H9 (cell line): Measurements from ENCODE around the gene PCDHGA2. TPM values are rescaled to one million over a fixed set of nuclear protein-coding genes. Genes with fewer than 3 reads are reported as not detected.

ENCODE experiments used
- DNase-seq: peaks from one replicate; pipeline ENCODE4 v3.0.0-alpha.2; 2017
- H2AFZ ChIP-seq: one replicate; pipeline ENCODE4 v1.6.1; 2013; ENCODE audit warnings: mild to moderate bottlenecking, low read length, control low read depth, moderate library complexity
- H2AK5ac ChIP-seq: 2 replicates; pipeline ENCODE4 v1.6.1; 2013; ENCODE audit warnings: low read length, control low read depth, mixed read lengths; ENCODE audit not compliant: insufficient read length
- H2BK120ac ChIP-seq: one replicate; pipeline ENCODE4 v1.6.1; 2013; ENCODE audit warnings: low read depth, mild to moderate bottlenecking, low read length, control low read depth, inconsistent platforms; ENCODE audit not compliant: poor library complexity, severe bottlenecking
- H2BK12ac ChIP-seq: 2 replicates; pipeline ENCODE4 v1.6.1; 2013; ENCODE audit warnings: low read length, control low read depth, mixed read lengths, low read depth; ENCODE audit not compliant: insufficient read length
- H2BK15ac ChIP-seq: 2 replicates; pipeline ENCODE4 v1.6.1; 2013; ENCODE audit warnings: low read depth, low read length, control low read depth
- H2BK20ac ChIP-seq: one replicate; pipeline ENCODE4 v1.6.1; 2013; ENCODE audit warnings: low read depth, mild to moderate bottlenecking, low read length, control low read depth, inconsistent platforms; ENCODE audit not compliant: poor library complexity, severe bottlenecking
- H2BK5ac ChIP-seq: 2 replicates; pipeline ENCODE4 v1.6.1; 2013; ENCODE audit warnings: low read length, control low read depth, mixed read lengths; ENCODE audit not compliant: insufficient read length
- H3K14ac ChIP-seq: 2 replicates; pipeline ENCODE4 v1.6.1; 2013; ENCODE audit warnings: low read length, control low read depth; ENCODE audit not compliant: insufficient read depth
- H3K18ac ChIP-seq: 2 replicates; pipeline ENCODE4 v1.6.1; 2013; ENCODE audit warnings: low read depth, mild to moderate bottlenecking, mixed read lengths, low read length, control low read depth; ENCODE audit not compliant: insufficient read length
- H3K23ac ChIP-seq: 2 replicates; pipeline ENCODE4 v1.6.1; 2013; ENCODE audit warnings: low read length, control low read depth, mixed read lengths, low read depth; ENCODE audit not compliant: insufficient read length
- H3K23me2 ChIP-seq: 2 replicates; pipeline ENCODE4 v1.6.1; 2013; ENCODE audit warnings: low read depth, mild to moderate bottlenecking, mixed read lengths, low read length, control low read depth; ENCODE audit not compliant: insufficient read length, poor library complexity, severe bottlenecking
- H3K27ac ChIP-seq: 2 replicates; pipeline ENCODE4 v1.5.1; 2013; ENCODE audit warnings: low read length, control low read depth, mixed read lengths, low read depth; ENCODE audit not compliant: insufficient read length
- H3K27me3 ChIP-seq: 2 replicates; pipeline ENCODE4 v1.6.1; 2013; ENCODE audit warnings: low read length, control low read depth, inconsistent platforms; ENCODE audit not compliant: insufficient read depth
- H3K4ac ChIP-seq: 2 replicates; pipeline ENCODE4 v1.6.1; 2013; ENCODE audit warnings: low read depth, mild to moderate bottlenecking, control low read depth, inconsistent platforms, low read length, moderate library complexity
- H3K4me1 ChIP-seq: 2 replicates; pipeline ENCODE4 v1.6.1; 2013; ENCODE audit warnings: low read length, control low read depth, inconsistent platforms; ENCODE audit not compliant: insufficient read depth
- H3K4me2 ChIP-seq: 2 replicates; pipeline ENCODE4 v1.6.1; 2013; ENCODE audit warnings: low read length, control low read depth, mixed read lengths; ENCODE audit not compliant: insufficient read length, insufficient read depth
- H3K56ac ChIP-seq: 2 replicates; pipeline ENCODE4 v1.6.1; 2013; ENCODE audit warnings: low read depth, mild to moderate bottlenecking, mixed read lengths, low read length, control low read depth; ENCODE audit not compliant: insufficient read length
- H3K79me1 ChIP-seq: 2 replicates; pipeline ENCODE4 v1.6.1; 2013; ENCODE audit warnings: low read depth, mild to moderate bottlenecking, moderate library complexity, low read length, control low read depth, inconsistent platforms; ENCODE audit not compliant: insufficient read depth, poor library complexity, severe bottlenecking
- H3K79me2 ChIP-seq: 2 replicates; pipeline ENCODE4 v1.6.1; 2013; ENCODE audit warnings: low read length, control low read depth, inconsistent platforms; ENCODE audit not compliant: insufficient read depth
- H3K9ac ChIP-seq: 2 replicates; pipeline ENCODE4 v1.6.1; 2013; ENCODE audit warnings: low read length, control low read depth, mixed read lengths; ENCODE audit not compliant: insufficient read length; ENCODE audit errors: extremely low read depth
- H3K9me3 ChIP-seq: one replicate; pipeline ENCODE4 v1.6.1; 2013; ENCODE audit warnings: low read depth, low read length, inconsistent platforms; ENCODE audit not compliant: control insufficient read depth
- H3T11ph ChIP-seq: one replicate; pipeline ENCODE4 v1.6.1; 2013; ENCODE audit warnings: mild to moderate bottlenecking, low read length, control low read depth, inconsistent platforms
- H4K20me1 ChIP-seq: one replicate; pipeline ENCODE4 v1.6.1; 2013; ENCODE audit not compliant: control insufficient read depth, insufficient read length, insufficient read depth
- H4K5ac ChIP-seq: 2 replicates; pipeline ENCODE4 v1.6.1; 2013; ENCODE audit warnings: low read depth, mild to moderate bottlenecking, mixed read lengths, low read length, control low read depth; ENCODE audit not compliant: insufficient read length
- H4K8ac ChIP-seq: replicated peaks from 2 replicates; pipeline ENCODE4 v1.6.1; 2013; ENCODE audit warnings: low read length, control low read depth, mixed read lengths, low read depth; ENCODE audit not compliant: insufficient read length
- H4K91ac ChIP-seq: 2 replicates; pipeline ENCODE4 v1.6.1; 2013; ENCODE audit warnings: low read depth, mild to moderate bottlenecking, moderate library complexity, mixed read lengths, low read length, control low read depth; ENCODE audit not compliant: insufficient read length
- H3K27ac Mint-ChIP-seq, 3 experiments: 2 replicates in 2 of 3; 3 replicates in 1 of 3; pipeline ENCODE4 v1.8.0; 2020 to 2021; ENCODE audit warnings: mixed read lengths in 3 of 3, mild to moderate bottlenecking in 1 of 3, moderate library complexity in 1 of 3
- H3K27me3 Mint-ChIP-seq: 2 replicates; pipeline ENCODE4 v1.8.0; 2021; ENCODE audit warnings: low read depth, mild to moderate bottlenecking, moderate library complexity, mixed read lengths
- H3K36me3 Mint-ChIP-seq, 3 experiments: 2 replicates in 2 of 3; 3 replicates in 1 of 3; pipeline ENCODE4 v1.8.0; 2020 to 2021; ENCODE audit warnings: low read depth in 3 of 3, mixed read lengths in 3 of 3; ENCODE audit not compliant: insufficient read depth in 1 of 3
- H3K4me1 Mint-ChIP-seq, 2 experiments: 2 replicates each; pipeline ENCODE4 v1.8.0; 2020; ENCODE audit warnings: mixed read lengths in 2 of 2
- H3K4me3 Mint-ChIP-seq, 2 experiments: 2 replicates in 1 of 2; 3 replicates in 1 of 2; pipeline ENCODE4 v1.8.0; 2020 to 2021; ENCODE audit warnings: mild to moderate bottlenecking in 2 of 2, mixed read lengths in 2 of 2, moderate library complexity in 1 of 2
- H3K9me3 Mint-ChIP-seq, 2 experiments: 2 replicates in 1 of 2; 3 replicates in 1 of 2; pipeline ENCODE4 v1.8.0; 2020; ENCODE audit warnings: mild to moderate bottlenecking in 2 of 2, mixed read lengths in 2 of 2, moderate library complexity in 1 of 2
- CTCF ChIP-seq: fragments of 200-600 bp; sonication (generic); conservative IDR thresholded peaks from 3 replicates; pipeline ENCODE4 v1.8.0; 2021; ENCODE audit warnings: antibody characterized with exemption, mild to moderate bottlenecking
- WGBS: extraction: QIAGEN DNeasy Blood & Tissue Kit; methylation state at CpG from one replicate; pipeline ENCODE4 v1.1.7; 2013; ENCODE audit warnings: missing lambda C conversion rate, low lambda C conversion rate, mixed read lengths; ENCODE audit not compliant: insufficient read length; ENCODE audit errors: extremely low coverage; 5-methylcytosine and 5-hydroxymethylcytosine counted together
- total RNA-seq: library from RNA; stranded (reverse); gene quantifications from 2 replicates; pipeline ENCODE4 v1.2.1, GENCODE V29; 2021

PCDHGA2 gene
- total RNA-seq, 1 experiment from 2014 or later = 0.90 TPM

GRCh38 chr5:141326088-141326854 is 12.3 kb upstream of the PCDHGA2 start:
- Histone ChIP-seq H3K4ac (no peak overlapping the region; the same call in 1 of the 2 replicates), H4K91ac (no peak overlapping the region), H3K23me2 (peaks cover 9% of the 10 kb centered on the region), H2BK5ac (no peak overlapping the region), H3K4me2 (peak overlapping the region; percentile 63), H3K56ac (no peak overlapping the region), H3K9ac (peak overlapping the region; percentile 53), H3K79me1 (no peaks in the 10 kb centered on the region), H2BK15ac (no peak overlapping the region), H3K79me2 (no peaks in the 10 kb centered on the region), H4K20me1 (no peaks in the 10 kb centered on the region), H3K18ac (peak overlapping the region; percentile 79), H3K27ac (no peak overlapping the region), H3K9me3 (peaks cover 8% of the 10 kb centered on the region), H4K8ac (no peak overlapping the region), H4K5ac (no peak overlapping the region), H2BK120ac (no peak overlapping the region), H3K14ac (peak overlapping the region; percentile 83; the same call in 1 of the 2 replicates), H3T11ph (no peak overlapping the region), H3K23ac (no peak overlapping the region), H3K4me1 (no peaks in the 10 kb centered on the region), H3K27me3 (no peaks in the 10 kb centered on the region), H2BK20ac (no peak overlapping the region), H2AFZ (peak overlapping the region; percentile 99), H2AK5ac (no peak overlapping the region), H2BK12ac (no peak overlapping the region)
- Mint-ChIP-seq H3K36me3 (peaks cover 6 to 24% (median 8%) of the 10 kb centered on the region in 3 experiments; a peak in 6 of 7 replicates), H3K4me3 (peak overlapping the region; percentile 35 to 80; a peak in 2 of 5 replicates), H3K27ac (peak overlapping the region in 1 of 3 experiments; percentile 99; a peak in 3 of 7 replicates), H3K9me3 (peaks cover 33 to 61% of the 10 kb centered on the region in 2 experiments), H3K27me3 (peaks cover 7% of the 10 kb centered on the region), H3K4me1 (peaks cover 5 to 6% of the 10 kb centered on the region in 2 experiments)
- no CpG with 5 or more reads among the region's 27 CpGs for WGBS
- TF ChIP-seq CTCF = peak; percentile 77
- peak; percentile 82 for DNase-seq
